HPDE6-E6E7 (cell line): Measurements from ENCODE around the gene IFIT1.
"Not testable (repeated sequence)": the region's sequence is repeated elsewhere in the genome, so short reads cannot be mapped to it uniquely, and the experiment has no call there.

Experiments used
- DNase-seq: peaks from one replicate; pipeline ENCODE4 v3.0.0; 2011; ENCODE audit warnings: missing footprints; ENCODE audit errors: extremely low spot score

IFIT1 gene

DNA sequence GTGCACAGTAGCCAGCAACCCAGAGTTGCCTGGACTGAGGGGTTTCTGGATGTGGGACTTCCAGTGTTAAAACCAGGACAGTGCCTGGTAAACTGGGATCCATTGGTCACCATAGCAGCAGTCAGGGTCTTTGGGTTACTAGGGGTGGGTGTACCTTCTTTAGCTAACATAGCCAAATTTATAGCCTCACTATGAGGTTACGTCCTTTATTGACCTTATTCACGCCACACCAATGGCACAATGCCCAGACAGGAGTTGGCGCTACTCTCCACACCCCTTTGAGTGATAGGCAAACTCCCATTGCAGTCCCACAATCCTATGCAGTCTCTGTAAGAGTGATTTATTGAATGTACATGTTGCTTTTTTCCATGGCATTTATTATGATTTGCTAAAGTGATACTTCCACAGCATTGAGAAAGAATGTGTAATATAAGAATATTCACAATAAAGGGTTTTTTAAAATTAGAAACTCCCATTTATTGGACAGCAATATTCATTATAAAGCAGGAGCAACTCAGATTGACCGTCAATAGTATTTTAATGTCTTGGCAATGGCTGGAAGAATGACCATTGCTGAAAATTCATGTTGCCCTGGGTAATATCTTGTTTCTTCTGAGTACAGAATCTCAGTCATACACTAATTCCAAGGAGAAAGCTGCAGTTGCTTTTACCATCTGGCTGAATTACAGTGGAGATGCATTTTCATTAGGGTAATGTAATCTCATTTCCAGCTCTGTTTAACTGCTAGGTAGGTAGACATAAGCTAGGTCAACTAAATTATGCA lies 48.0 kb downstream of the IFIT1 start:
- DNase-seq: no peak

DNA sequence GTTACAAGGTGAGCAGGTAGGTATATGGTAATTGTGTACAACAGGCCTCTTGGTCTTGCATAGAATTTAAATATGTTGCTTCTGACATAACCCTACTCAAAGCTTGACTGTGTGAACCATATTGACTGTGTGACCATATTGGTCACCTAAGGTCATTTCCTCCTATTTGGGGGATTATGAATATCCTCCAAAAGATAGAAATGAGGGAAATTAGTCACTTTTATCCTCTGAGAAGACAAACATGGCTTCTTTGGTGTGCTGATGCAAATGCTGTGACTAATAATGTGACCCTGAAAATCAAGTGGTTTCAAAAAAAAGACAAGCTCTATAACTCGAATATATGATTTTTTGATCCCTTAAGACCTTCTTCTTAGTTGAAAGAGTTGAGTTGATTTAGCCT lies 49.9 kb downstream of the IFIT1 start:
- no peak for DNase-seq

DNA sequence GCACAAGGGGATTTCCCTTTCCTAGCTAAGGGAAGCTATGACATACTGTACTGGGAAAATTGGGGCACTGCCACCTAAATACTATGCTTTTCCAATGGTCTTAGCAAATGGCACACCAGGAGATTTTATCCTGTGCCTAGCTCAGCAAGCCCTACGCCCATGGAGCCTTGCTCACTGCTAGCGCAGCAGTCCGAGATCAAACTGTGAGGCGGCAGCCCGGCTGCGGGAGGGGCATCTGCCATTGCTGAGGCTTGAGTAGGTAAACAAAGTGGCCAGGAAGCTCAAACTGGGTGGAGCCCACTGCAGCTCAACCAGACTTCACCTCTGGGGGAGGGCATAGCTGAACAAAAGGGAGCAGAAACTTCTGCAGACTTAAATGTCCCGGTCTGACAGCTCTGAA lies 52.4 kb downstream of the IFIT1 start:
- DNase-seq: not testable (repeated sequence)

DNA sequence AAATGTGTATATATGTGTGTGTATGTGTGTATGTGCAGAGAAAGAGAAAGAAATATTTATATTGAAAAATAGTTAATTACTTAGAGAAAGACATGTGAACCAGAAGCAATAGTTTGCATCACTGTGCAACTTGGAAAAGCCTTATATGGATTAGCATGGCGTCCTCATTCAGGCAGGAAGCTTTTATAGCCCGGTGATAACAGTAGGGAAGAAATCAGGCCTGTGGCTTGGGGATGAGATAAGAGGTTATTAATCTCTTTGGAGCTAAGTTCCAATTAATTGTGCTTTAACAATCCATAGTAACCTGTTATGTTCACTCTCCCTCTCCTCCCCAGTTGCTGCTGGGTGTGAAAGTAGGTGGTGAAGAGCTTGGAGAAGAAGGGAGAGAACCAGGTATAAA lies 58.5 kb downstream of the IFIT1 start:
- no peak for DNase-seq

DNA sequence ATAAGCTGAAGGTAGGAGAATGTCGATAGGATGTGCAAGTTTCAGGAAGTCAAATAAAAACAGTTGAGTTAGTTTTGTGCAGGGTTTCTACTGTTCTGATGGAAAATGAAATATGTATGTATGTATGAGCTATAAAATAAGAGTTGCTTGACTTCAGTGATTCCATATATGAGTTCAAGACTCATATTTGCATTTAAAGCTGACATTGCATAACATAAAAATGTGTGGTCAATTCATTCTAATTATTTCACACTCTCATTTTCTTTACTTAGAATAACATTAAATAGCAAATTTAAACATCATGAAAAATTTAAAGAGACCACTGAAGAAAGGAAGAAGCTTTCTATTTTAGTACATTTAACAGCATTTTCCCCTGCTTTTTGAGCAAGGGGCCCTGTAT lies 59.8 kb downstream of the IFIT1 start:
- DNase-seq: no peak

DNA sequence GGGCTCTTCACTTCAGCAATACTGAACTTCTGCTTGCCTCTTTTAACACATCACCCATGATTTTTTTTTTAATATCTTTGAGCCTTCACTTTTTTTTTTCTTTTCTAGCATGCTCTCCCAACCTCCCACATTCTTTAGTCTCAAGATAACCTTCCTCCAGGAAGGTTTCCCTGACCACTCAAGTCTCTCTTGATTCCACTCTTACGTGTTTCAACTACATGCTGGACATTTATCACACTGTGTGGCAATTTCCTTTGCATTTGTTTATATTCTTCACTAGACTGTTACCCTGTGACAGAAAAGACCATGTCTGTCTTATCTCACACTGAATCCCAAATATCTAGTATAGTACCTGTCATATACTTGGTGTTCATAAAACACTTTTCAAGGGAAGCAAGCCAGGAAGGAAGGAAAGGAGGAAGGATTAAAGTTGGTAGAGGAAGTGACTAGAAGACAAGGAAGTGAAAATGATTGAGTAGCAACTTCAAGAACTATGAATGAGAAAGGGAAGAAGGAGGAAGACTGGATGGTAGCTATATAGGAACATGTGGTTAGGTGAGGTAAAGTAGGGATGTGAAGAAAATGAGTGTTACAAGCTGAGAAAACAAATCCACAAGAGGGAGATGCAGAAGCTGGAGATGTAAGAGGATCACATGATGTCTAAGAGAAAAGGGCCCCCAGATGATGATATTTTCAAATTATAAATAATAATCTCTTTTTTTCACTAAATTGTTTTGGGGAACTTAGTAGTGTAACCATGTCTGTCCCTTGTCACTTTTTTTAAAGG lies 62.3 kb downstream of the IFIT1 start:
- DNase-seq: no peak
